Measurements from ENCODE around the gene PCMT1.

PCMT1 gene

DNA sequence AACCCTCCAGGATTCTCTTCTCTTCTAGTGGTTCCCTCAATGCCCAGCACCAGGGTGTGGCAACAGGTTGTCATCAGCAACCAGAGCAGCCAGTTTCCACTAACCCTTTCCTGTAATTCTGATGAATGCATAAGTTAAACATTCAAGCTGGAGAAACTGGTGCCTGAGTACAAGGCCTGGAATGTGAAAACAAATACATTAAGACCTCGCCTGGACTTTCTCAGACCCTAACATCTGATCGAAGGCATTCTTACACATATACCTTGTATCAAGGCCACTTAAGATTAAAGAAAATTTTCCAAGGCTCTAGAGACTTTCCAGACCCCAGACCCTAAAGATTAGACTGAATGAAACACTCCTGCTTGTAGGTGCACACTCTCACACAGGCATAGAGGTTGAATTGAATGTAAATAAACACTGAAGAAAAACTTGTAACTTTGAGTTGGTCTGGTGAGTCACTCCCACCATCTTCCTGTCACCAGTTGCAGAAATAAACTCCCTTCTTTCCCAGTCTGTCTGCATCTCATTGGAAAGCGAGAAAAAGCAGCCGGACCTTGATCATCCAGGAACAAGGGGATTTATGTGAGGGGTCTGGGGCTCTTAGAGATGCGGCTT is 105.6 kb downstream of the PCMT1 start:
- DNase-seq (ENCODE audit: low read depth): peak; percentile 83

DNA sequence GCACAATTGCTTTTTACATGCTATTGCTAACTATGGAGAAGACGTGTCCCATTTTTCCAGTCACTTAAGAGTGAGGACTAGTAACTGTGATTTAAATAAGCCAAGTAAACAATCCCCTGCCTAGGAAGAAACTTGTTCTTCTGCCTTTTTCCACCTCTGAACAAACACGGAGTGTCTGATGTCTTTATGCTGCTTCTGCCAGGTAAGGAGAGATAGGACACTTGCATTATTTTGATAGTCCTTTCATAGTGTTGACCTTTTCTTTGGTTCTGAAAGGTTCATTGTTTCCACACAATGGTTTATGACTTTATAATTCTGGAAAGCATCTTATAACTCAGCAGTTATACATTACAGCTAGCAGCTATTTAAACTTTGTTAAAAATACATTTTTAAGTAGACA is 106.2 kb downstream of the PCMT1 start:
- DNase-seq (ENCODE audit: low read depth): no peak

GRCh38 chr6:149856256-149856994 is 106.9 kb downstream of the PCMT1 start:
- DNase-seq (ENCODE audit: low read depth): no peak

- DNase-seq (ENCODE audit: low read depth): no peak
Observed at GRCh38 chr6:149857541-149857940, 108.0 kb downstream of the PCMT1 start.

DNA sequence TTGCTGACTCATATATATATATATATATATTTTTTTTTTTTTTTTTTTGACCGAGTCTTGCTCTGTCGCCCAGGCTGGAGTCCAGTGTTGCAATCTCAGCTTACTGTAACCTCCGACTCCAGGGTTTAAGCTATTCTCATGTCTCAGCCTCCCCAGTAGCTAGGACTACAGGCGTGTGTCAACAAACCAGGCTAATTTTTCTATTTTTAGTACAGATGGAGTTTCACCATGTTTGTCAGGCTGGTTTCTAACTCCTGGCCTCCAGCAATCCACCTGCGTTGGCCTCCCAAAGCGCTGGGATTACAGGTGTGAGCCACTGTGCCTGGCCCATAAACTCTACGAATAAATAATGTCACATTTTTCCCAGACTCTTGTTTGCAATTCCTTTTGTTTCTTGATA is 109.8 kb downstream of the PCMT1 start:
- peak; percentile 94 for DNase-seq (ENCODE audit: low read depth)

GRCh38 chr6:149859938-149860337 is 110.4 kb downstream of the PCMT1 start:
- DNase-seq (ENCODE audit: low read depth): no peak

GRCh38 chr6:149860513-149860833 is 110.9 kb downstream of the PCMT1 start:
- DNase-seq (ENCODE audit: low read depth): no peak
